Glutamatergic neuron (in vitro differentiated cells): ENCODE results near the gene CXXC5. TPM values are rescaled to one million over a fixed set of nuclear protein-coding genes. Genes with fewer than 3 reads are reported as not detected.

Experiments used
- DNase-seq: peaks from one replicate; pipeline ENCODE4 v3.0.0; 2022
- H3K27ac Mint-ChIP-seq: one replicate; pipeline ENCODE4 v1.8.0; 2020; ENCODE audit warnings: mild to moderate bottlenecking, mixed read lengths, inconsistent platforms; ENCODE audit not compliant: unreplicated experiment
- H3K27me3 Mint-ChIP-seq: one replicate; pipeline ENCODE4 v1.8.0; 2020; ENCODE audit warnings: mild to moderate bottlenecking, moderate library complexity, mixed read lengths, inconsistent platforms; ENCODE audit not compliant: unreplicated experiment
- H3K36me3 Mint-ChIP-seq: one replicate; pipeline ENCODE4 v1.8.0; 2020; ENCODE audit warnings: mild to moderate bottlenecking, mixed read lengths, inconsistent platforms; ENCODE audit not compliant: unreplicated experiment
- H3K4me1 Mint-ChIP-seq: one replicate; pipeline ENCODE4 v1.8.0; 2020; ENCODE audit warnings: mild to moderate bottlenecking, low read depth, mixed read lengths, inconsistent platforms; ENCODE audit not compliant: unreplicated experiment
- H3K4me3 Mint-ChIP-seq: one replicate; pipeline ENCODE4 v1.8.0; 2020; ENCODE audit warnings: mild to moderate bottlenecking, mixed read lengths, inconsistent platforms; ENCODE audit not compliant: unreplicated experiment
- H3K9me3 Mint-ChIP-seq: one replicate; pipeline ENCODE4 v1.8.0; 2020; ENCODE audit warnings: mild to moderate bottlenecking, moderate library complexity, mixed read lengths, inconsistent platforms; ENCODE audit not compliant: unreplicated experiment
- CTCF ChIP-seq: fragments of 200-600 bp; sonication (generic); IDR thresholded peaks from one replicate; pipeline ENCODE4 v1.5.0; 2021; ENCODE audit not compliant: partially characterized antibody, unreplicated experiment
- total RNA-seq: library from RNA; stranded (reverse); fragmentation: NEBNext Ultra II Directional; extraction: Animal tissue kit (Norgen Biotek cat#: 25700); gene quantifications from one replicate; pipeline ENCODE4 v1.2.1, GENCODE V29; 2021; ENCODE audit not compliant: unreplicated experiment

Gene CXXC5
- total RNA-seq, 1 donor from 2014 or later: 130 TPM

- peak overlapping the region; percentile 84 for H3K4me3 Mint-ChIP-seq
- DNase-seq: peak; percentile 58
- no peaks in the 10 kb centered on the region for H3K36me3 Mint-ChIP-seq
- H3K27ac Mint-ChIP-seq: peak overlapping the region; percentile 49
- no peak for TF ChIP-seq CTCF
- H3K9me3 Mint-ChIP-seq: peaks cover 14% of the 10 kb centered on the region
- H3K4me1 Mint-ChIP-seq: peaks cover 33% of the 10 kb centered on the region
- peaks cover 21% of the 10 kb centered on the region for H3K27me3 Mint-ChIP-seq
Observed at GRCh38 chr5:139651853-139652787, 4.0 kb downstream of the CXXC5 start.

GRCh38 chr5:139652788-139653241, 4.7 kb downstream of the CXXC5 start:
- Mint-ChIP-seq H3K36me3 (no peaks in the 10 kb centered on the region), H3K4me3 (peak overlapping the region; percentile 84), H3K4me1 (peaks cover 36% of the 10 kb centered on the region), H3K27ac (peak overlapping the region; percentile 49), H3K27me3 (peaks cover 18% of the 10 kb centered on the region), H3K9me3 (peaks cover 16% of the 10 kb centered on the region)
- no peak for DNase-seq
- no peak for TF ChIP-seq CTCF

- no peak overlapping the region for H3K27ac Mint-ChIP-seq
Observed at GRCh38 chr5:139653616-139654015, 5.5 kb downstream of the CXXC5 start.

GRCh38 chr5:139654464-139654863, 6.3 kb downstream of the CXXC5 start:
- Mint-ChIP-seq H3K9me3 (peaks cover 19% of the 10 kb centered on the region), H3K36me3 (no peaks in the 10 kb centered on the region), H3K27ac (no peak overlapping the region), H3K4me3 (peak overlapping the region; percentile 70), H3K27me3 (peaks cover 19% of the 10 kb centered on the region), H3K4me1 (peaks cover 46% of the 10 kb centered on the region)
- TF ChIP-seq CTCF: no peak
- DNase-seq: no peak

More at GRCh38 chr5:139653616-139654015, 5.5 kb downstream of the CXXC5 start:
- H3K9me3 Mint-ChIP-seq: peaks cover 16% of the 10 kb centered on the region
- no peak for DNase-seq
- H3K4me1 Mint-ChIP-seq: peaks cover 41% of the 10 kb centered on the region
- H3K27me3 Mint-ChIP-seq: peaks cover 17% of the 10 kb centered on the region
- TF ChIP-seq CTCF: no peak
- H3K4me3 Mint-ChIP-seq: peak overlapping the region; percentile 84
- no peaks in the 10 kb centered on the region for H3K36me3 Mint-ChIP-seq

GRCh38 chr5:139654871-139655491, 6.8 kb downstream of the CXXC5 start:
- Mint-ChIP-seq H3K9me3 (peaks cover 14% of the 10 kb centered on the region), H3K27me3 (peaks cover 14% of the 10 kb centered on the region), H3K36me3 (no peaks in the 10 kb centered on the region), H3K4me1 (peaks cover 47% of the 10 kb centered on the region), H3K27ac (peak overlapping the region; percentile 55), H3K4me3 (peak overlapping the region; percentile 67)
- no peak for DNase-seq
- no peak for TF ChIP-seq CTCF
